Endothelial cell of umbilical vein (primary cell): ENCODE results near the gene STAT5B. TPM values are rescaled to one million over a fixed set of nuclear protein-coding genes. Genes with fewer than 3 reads are reported as not detected.

Experiments
- BruUV-seq: library from RNA; stranded (reverse); fragments of 400-500 nt; replicated peaks from 2 replicates; lab custom pipeline; 2021; lab: Mats Ljungman, UMichigan
- CTCF ChIA-PET: fragments of 300-600, 350-600 bp; sonication (Branson Sonifier 250); formaldehyde crosslinking; loops from one replicate; lab custom pipeline; 2021; ENCODE audit warnings: antibody characterized with exemption, inconsistent platforms; lab: Charles Lee
- POLR2A ChIA-PET: fragments of 300-600, 350-600 bp; sonication (Branson Sonifier 250); formaldehyde crosslinking; loops from one replicate; lab custom pipeline; 2021; ENCODE audit warnings: antibody characterized with exemption, inconsistent platforms; lab: Charles Lee
- DNase-seq: peaks from one replicate; pipeline ENCODE4 v3.0.0-alpha.2; 2011; ENCODE audit warnings: low read depth, low spot score
- FAIRE-seq: peaks from 2 replicates; lab custom pipeline; 2011; peaks lifted over from hg19 to GRCh38; lab: Jason Lieb, UNC
- H2AFZ ChIP-seq: 2 replicates; pipeline ENCODE4 v1.6.0; 2012; ENCODE audit warnings: low read depth, low read length, control low read depth, inconsistent platforms
- H3K27ac ChIP-seq: 2 replicates; pipeline ENCODE4 v1.5.1; 2011; ENCODE audit warnings: low read depth, mild to moderate bottlenecking, control low read depth, low read length, moderate library complexity; ENCODE audit not compliant: insufficient read depth
- H3K27me3 ChIP-seq, 2 experiments: 2 replicates each; pipeline versions ENCODE4 v1.6.0 to v1.6.1; 2011; ENCODE audit warnings: low read length in 2 of 2, mixed read lengths in 1 of 2; ENCODE audit not compliant: control insufficient read depth in 2 of 2, insufficient read depth in 2 of 2
- H3K36me3 ChIP-seq, 2 experiments: 2 replicates in 1 of 2; 3 replicates in 1 of 2; pipeline ENCODE4 v1.5.1; 2011; ENCODE audit warnings: low read length in 2 of 2, mild to moderate bottlenecking in 1 of 2, moderate library complexity in 1 of 2; ENCODE audit not compliant: control insufficient read depth in 2 of 2, insufficient read depth in 2 of 2; ENCODE audit errors: extremely low read depth in 1 of 2
- H3K4me1 ChIP-seq: 3 replicates; pipeline ENCODE4 v1.5.1; 2011; ENCODE audit warnings: mild to moderate bottlenecking, low read length; ENCODE audit not compliant: control insufficient read depth, insufficient read depth; ENCODE audit errors: extremely low read depth
- H3K4me2 ChIP-seq: 2 replicates; pipeline ENCODE4 v1.6.1; 2011; ENCODE audit warnings: low read length, control low read depth, mixed read lengths; ENCODE audit not compliant: insufficient read depth
- H3K4me3 ChIP-seq, 3 experiments: fragments of 200-600 bp in 1 of 3; sonication (generic), shearing (Covaris generic) in 1 of 3; replicated peaks in 1 of 3; 2 replicates each; pipeline ENCODE4 v1.5.1; 2011 to 2016; ENCODE audit warnings: control low read depth in 3 of 3, low read length in 3 of 3, mild to moderate bottlenecking in 2 of 3, inconsistent platforms in 1 of 3, low read depth in 1 of 3, moderate library complexity in 1 of 3; ENCODE audit not compliant: insufficient read depth in 1 of 3
- H3K79me2 ChIP-seq: 2 replicates; pipeline ENCODE4 v1.6.0; 2012; ENCODE audit warnings: low read length, inconsistent platforms; ENCODE audit not compliant: control insufficient read depth, insufficient read depth
- H3K9ac ChIP-seq: replicated peaks from 2 replicates; pipeline ENCODE3; 2011; ENCODE audit warnings: low read length, control low read depth; ENCODE audit not compliant: insufficient read depth; ENCODE audit errors: extremely low read depth
- H3K9me1 ChIP-seq: replicated peaks from 3 replicates; pipeline ENCODE4 v1.6.0; 2011; ENCODE audit warnings: mild to moderate bottlenecking, low read length; ENCODE audit not compliant: control insufficient read depth, insufficient read depth; ENCODE audit errors: extremely low read depth
- H3K9me3 ChIP-seq: replicated peaks from 2 replicates; pipeline ENCODE4 v1.5.1; 2012; ENCODE audit warnings: low read length, inconsistent platforms; ENCODE audit not compliant: control insufficient read depth, insufficient read depth
- H4K20me1 ChIP-seq: replicated peaks from 2 replicates; pipeline ENCODE3; 2011; ENCODE audit warnings: mild to moderate bottlenecking, low read length; ENCODE audit not compliant: control insufficient read depth, insufficient read depth; ENCODE audit errors: extremely low read depth
- EZH2 ChIP-seq: IDR thresholded peaks from 2 replicates; pipeline ENCODE4 v1.6.1; 2012; ENCODE audit warnings: borderline replicate concordance, low read depth, mild to moderate bottlenecking, moderate library complexity, low read length, inconsistent platforms; ENCODE audit not compliant: severe bottlenecking
- MAX ChIP-seq: IDR thresholded peaks from 2 replicates; pipeline ENCODE4 v1.6.1; 2011; ENCODE audit not compliant: insufficient read depth, insufficient read length
- POLR2AphosphoS5 ChIP-seq: IDR thresholded peaks from 2 replicates; pipeline ENCODE4 v1.6.1; 2012; ENCODE audit warnings: low read depth, mild to moderate bottlenecking, control low read depth, low read length, moderate library complexity; ENCODE audit not compliant: insufficient read depth
- dilution Hi-C: fragments of 300-500 bp; cut with MboI; formaldehyde crosslinking; loops from one replicate; pipeline ENCODE4 v1.15.0; 2019; ENCODE audit warnings: low sequenced_read_pairs; ENCODE audit not compliant: extremely low pct_ligation_motif_present
- intact Hi-C: fragments of 100-400 bp; cut with micrococcal nuclease; formaldehyde crosslinking; loops from one replicate; pipeline ENCODE4 v1.10.0; 2022
- polyA plus RNA-seq, 4 experiments: library from polyadenylated mRNA; depleted of rRNA in 3 of 4; stranded (reverse) in 3 of 4; unstranded in 1 of 4; fragments of >200 nt; gene quantifications; 2 replicates each; pipeline versions ENCODE4 v1.2.1 to v1.2.3, GENCODE V29; 2011 to 2012; ENCODE audit warnings: missing spikeins in 1 of 4
- total RNA-seq: library from RNA; stranded (reverse); gene quantifications from 2 replicates; pipeline ENCODE4 v1.2.3, GENCODE V29; 2021
- TF ChIP-seq, protein P1 (sequence below), 2 donors: IDR thresholded peaks; 1 replicate in 1 of 2; 2 replicates in 1 of 2; pipeline ENCODE4 v1.5.1; 2011; ENCODE audit warnings: low read length in 2 of 2, mild to moderate bottlenecking in 2 of 2, moderate library complexity in 2 of 2, control low read depth in 1 of 2, inconsistent platforms in 1 of 2, low read depth in 1 of 2; ENCODE audit not compliant: insufficient read depth in 1 of 2; ENCODE audit errors: extremely low read depth in 1 of 2

STAT5B gene
- total and polyA plus RNA-seq, 2 donors (not counting 3 experiments of a cell fraction or from before 2014, with no cell fraction given) = 43.3 to 53.7 TPM

DNA sequence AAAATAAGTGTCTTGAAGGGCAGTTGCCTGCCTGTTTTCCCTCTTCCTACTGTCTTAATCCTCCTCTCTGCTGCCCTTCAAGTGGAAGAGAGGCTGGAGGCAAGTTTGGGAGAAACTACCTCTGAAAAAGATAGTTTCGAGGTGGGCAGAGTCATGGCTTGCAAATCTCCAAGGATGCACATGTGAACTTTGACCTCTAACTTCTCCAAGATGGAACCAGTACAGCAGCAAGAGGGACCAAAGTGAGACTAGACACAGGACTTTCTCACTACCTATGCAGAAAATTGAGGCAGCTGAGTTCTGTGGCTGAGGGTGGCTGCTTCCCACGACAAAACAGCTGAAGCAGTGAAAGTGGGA lies 94.4 kb downstream of the STAT5B start:
- Histone ChIP-seq H3K27ac (no peak overlapping the region), H3K9me1 (no peaks in the 10 kb centered on the region), H3K4me3 (no peak overlapping the region), H3K27me3 (peaks cover 9 to 13% of the 10 kb centered on the region in 2 experiments), H3K9ac (no peak overlapping the region), H3K4me2 (no peak overlapping the region), H2AFZ (no peak overlapping the region), H3K4me1 (peaks cover 14% of the 10 kb centered on the region), H3K79me2 (no peaks in the 10 kb centered on the region), H3K9me3 (no peaks in the 10 kb centered on the region), H3K36me3 (no peaks in the 10 kb centered on the region), H4K20me1 (no peaks in the 10 kb centered on the region)
- dilution Hi-C loops (no loop called here), intact Hi-C loops (loop anchor here (1.0 to 5.0 kb wide), 4 partner anchors 61 to 219 kb away; partner anchors contain the start of gene KAT2A)
- FAIRE-seq = no peak
- TF ChIP-seq, protein P1, sequence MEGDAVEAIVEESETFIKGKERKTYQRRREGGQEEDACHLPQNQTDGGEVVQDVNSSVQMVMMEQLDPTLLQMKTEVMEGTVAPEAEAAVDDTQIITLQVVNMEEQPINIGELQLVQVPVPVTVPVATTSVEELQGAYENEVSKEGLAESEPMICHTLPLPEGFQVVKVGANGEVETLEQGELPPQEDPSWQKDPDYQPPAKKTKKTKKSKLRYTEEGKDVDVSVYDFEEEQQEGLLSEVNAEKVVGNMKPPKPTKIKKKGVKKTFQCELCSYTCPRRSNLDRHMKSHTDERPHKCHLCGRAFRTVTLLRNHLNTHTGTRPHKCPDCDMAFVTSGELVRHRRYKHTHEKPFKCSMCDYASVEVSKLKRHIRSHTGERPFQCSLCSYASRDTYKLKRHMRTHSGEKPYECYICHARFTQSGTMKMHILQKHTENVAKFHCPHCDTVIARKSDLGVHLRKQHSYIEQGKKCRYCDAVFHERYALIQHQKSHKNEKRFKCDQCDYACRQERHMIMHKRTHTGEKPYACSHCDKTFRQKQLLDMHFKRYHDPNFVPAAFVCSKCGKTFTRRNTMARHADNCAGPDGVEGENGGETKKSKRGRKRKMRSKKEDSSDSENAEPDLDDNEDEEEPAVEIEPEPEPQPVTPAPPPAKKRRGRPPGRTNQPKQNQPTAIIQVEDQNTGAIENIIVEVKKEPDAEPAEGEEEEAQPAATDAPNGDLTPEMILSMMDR (IDR thresholded peaks at IDR 0.05; ENCODE audit: extremely low read depth in 1 of 2, insufficient read depth in 1 of 2, low read depth in 1 of 2, low read length in 2 of 2) = no peak
- no TSS peak for BruUV-seq
- CTCF ChIA-PET = interaction anchor here (0.6 to 5.6 kb wide), 28 partner anchors 12 to 313 kb away, joined by 3 to 52 read pairs (median 4); partner anchors contain the start of gene KAT2A
- POLR2A ChIA-PET = no interaction called here
- no peak for DNase-seq

DNA sequence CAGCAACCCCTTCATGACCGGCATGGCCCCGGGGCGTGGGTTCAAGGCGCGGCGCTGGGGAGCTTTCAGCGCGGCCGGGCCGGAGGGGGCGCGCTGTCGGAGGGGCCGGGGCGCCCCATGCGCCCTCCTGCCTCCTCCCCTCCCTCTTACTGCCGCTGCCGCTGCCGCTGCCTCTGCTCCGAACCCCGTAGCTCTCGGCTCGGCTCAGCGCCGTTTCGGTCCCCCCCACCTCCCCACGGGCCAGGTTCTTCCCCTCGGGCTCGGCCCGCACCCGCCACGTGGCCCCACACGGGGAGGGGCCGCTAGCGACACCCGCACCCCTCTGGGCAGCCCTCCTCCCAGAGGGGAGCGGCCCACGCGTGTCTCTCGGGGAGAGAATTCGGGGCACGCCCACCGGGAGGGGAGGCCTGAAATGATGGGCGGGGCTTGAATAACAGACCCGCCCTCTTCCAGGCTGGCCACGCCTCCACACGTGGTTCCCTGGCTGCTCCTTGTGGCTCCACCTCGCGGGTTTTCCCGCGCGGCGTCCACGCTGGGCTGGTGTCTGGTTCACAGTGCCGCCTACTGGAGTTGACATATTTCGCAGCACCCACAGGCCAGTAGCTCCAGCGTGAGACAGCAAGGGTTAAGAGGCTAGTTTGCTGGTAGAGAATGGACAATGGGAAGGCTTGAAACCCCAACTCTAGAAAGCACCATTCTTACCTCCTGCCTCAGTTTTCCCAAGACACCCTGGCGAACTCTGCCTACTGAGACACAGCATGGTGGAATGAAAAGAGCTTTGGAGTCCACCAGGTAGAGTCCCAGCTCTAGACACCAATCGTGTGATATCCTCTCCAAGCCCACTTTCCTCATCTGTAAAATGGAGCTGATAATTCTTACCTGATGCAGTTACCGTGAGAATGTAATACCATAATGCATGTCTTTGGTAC lies 95.0 kb downstream of the STAT5B start, which contains the start of gene KCNH4:
Gene KCNH4 (minus strand): TSS at position 221 of the 929 bp plus-strand sequence. CDS start 197 bp downstream, at position 24.
- H3K27ac ChIP-seq = no peak within 1 kb of the TSS
- no peak within 1 kb of the TSS for H2AFZ ChIP-seq
- no peak within 1 kb of the TSS for H3K9ac ChIP-seq
- H3K4me1 ChIP-seq = peaks cover 14% of the 10 kb centered on the region
- peak within 1 kb of the TSS; percentile 6 for H3K4me2 ChIP-seq
- intact Hi-C loops = loop anchor here (1.0 to 5.0 kb wide), 4 partner anchors 60 to 218 kb away; partner anchors contain the start of gene KAT2A
- peak within 1 kb of the TSS in 2 of 3 experiments; percentile 1 to 26 for H3K4me3 ChIP-seq
- no TSS peak for BruUV-seq
- ChIA-PET CTCF (interaction anchor here (0.6 to 5.6 kb wide), 31 partner anchors 12 to 313 kb away, joined by 3 to 52 read pairs (median 4); partner anchors contain the start of gene KAT2A), POLR2A (interaction anchor here (1.1 kb wide), 1 partner anchor 27 kb away, joined by 4 read pairs; no protein-coding TSS in a partner anchor)
- no peaks in the 10 kb centered on the region for H3K79me2 ChIP-seq
- H3K27me3 ChIP-seq = peaks cover 9 to 13% of the 10 kb centered on the region in 2 experiments
- peak; percentile 61 for DNase-seq
- H4K20me1 ChIP-seq = no peaks in the 10 kb centered on the region
- FAIRE-seq = peak; percentile 90
- H3K36me3 ChIP-seq = no peaks in the 10 kb centered on the region
- dilution Hi-C loops = no loop called here
- TF ChIP-seq POLR2AphosphoS5 = no peak
- TF ChIP-seq EZH2 = no peak
- TF ChIP-seq, protein P1 (IDR thresholded peaks at IDR 0.05; ENCODE audit: extremely low read depth in 1 of 2, insufficient read depth in 1 of 2, low read depth in 1 of 2, low read length in 2 of 2) = peak; percentile 59 to 60
- TF ChIP-seq MAX = peak; percentile 91
- no peaks in the 10 kb centered on the region for H3K9me1 ChIP-seq
- no peaks in the 10 kb centered on the region for H3K9me3 ChIP-seq
